TTC549 (cell line): Measurements from ENCODE around the gene MMP14.
"Not testable (repeated sequence)": the region's sequence is repeated elsewhere in the genome, so short reads cannot be mapped to it uniquely, and the experiment has no call there.

Experiments
- FAIRE-seq: peaks from 2 replicates; lab custom pipeline; 2012; peaks lifted over from hg19 to GRCh38; lab: Jason Lieb, UNC

The MMP14 gene

DNA sequence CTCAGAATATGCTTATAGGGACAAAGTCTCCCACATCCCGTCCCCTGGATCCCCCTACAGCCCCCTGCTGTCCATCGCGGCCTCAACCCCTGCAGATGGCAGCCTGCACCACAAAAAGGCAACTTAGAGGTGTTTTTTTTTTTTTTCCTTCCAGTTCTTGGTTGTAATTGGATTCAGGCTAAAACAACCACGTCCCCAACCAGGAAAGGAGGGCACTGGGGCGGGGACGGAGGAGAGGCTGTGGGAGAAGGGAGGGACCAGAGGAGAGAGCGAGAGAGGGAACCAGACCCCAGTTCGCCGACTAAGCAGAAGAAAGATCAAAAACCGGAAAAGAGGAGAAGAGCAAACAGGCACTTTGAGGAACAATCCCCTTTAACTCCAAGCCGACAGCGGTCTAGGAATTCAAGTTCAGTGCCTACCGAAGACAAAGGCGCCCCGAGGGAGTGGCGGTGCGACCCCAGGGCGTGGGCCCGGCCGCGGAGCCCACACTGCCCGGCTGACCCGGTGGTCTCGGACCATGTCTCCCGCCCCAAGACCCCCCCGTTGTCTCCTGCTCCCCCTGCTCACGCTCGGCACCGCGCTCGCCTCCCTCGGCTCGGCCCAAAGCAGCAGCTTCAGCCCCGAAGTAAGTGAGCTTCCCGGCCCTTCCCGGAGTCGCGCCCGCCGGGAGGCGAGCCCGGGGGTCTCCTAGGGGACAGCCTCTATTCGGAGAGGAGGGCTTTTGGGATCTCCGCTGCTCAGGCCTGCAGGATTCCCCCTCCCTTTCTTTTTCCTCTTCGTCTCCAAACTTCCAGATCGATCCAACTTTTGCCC is at the start of gene MMP14:
Gene MMP14 (plus strand): TSS at position 285 of the 813 bp plus-strand sequence. CDS start 233 bp downstream, at position 518.
- FAIRE-seq: no peak

DNA sequence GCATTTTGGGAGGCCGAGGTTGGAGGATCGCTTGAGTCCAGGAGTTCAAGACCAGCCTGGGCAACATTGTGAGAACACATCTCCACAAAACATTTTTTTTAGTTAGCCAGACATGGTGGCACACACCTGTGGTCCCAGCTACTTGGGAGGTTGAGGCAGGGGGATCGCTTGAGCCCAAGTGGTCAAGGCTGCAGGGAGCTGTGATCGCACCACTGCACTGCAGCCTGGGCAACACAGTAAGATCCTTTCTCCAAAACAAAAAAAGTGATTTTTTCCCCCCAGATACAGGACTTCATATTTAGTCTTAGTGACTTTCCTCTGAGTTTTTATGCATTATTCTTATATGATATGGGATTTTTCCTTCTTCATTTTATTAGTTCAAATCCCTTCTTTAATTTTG is 49.7 kb upstream of the MMP14 start:
- no peak for FAIRE-seq

DNA sequence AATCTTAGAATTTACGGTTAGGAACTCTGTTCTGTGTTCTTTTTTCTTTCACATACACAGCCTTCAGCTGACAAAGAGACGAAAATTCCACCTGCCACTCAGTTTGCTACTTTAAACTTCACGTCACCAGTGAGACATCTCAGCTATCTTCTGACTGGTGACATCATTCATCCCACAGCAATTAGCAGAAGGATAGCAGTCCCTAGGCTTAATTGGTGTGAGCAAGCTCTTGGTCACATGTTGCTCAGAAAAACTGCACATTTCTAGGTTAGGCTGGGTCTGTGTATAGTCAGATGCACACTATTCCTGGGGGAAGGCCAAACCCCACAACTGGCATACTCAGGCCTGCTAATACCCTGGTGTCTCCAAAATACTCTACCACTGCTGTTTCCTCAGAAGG is 45.1 kb upstream of the MMP14 start:
- FAIRE-seq: no peak

- no peak for FAIRE-seq
Observed at GRCh38 chr14:22792158-22792557, 44.2 kb upstream of the MMP14 start.

DNA sequence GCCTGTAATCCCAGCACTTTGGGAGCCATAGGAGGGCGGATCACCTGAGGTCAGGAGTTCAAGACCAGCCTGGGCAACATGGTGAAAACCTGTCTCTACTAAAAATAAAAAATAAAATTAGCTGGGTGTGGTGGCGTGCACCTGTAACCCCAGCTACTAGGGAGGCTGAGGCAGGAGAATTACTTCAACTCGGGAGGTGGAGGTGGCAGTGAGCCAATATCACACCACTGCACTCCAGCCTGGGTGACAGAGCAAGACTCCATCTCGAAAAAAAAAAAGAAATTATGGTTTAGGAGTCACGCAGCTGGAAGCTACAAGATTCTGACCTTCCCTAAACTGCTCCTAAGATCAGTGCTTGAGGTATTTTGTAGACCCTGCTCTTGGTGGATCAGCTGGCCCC is 42.8 kb upstream of the MMP14 start:
- FAIRE-seq: not testable (repeated sequence)

DNA sequence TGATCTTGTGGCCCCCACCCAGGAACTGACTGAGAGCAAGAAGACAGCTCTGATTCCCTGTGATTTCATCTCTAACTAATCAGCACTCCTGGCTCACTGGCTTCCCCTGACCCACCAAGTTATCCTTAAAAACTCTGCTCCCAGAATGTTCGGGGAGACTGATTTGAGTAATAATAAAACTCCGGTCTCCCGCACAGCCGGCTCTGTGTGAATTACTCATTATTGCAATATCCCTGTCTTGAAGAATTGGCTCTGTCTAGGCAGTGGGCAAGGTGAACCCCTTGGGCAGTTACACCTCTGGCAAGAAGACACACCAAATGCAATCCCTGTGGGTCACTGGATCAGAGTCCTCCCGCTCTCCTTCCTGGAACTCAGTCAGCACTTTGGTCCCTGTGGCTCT is 42.4 kb upstream of the MMP14 start:
- FAIRE-seq: no peak

GRCh38 chr14:22794551-22794951 is 41.8 kb upstream of the MMP14 start:
- FAIRE-seq: no peak

- no peak for FAIRE-seq
Observed at GRCh38 chr14:22796087-22796707, 40.2 kb upstream of the MMP14 start.

- no peak for FAIRE-seq
Observed at GRCh38 chr14:22797017-22797917, 39.1 kb upstream of the MMP14 start.

DNA sequence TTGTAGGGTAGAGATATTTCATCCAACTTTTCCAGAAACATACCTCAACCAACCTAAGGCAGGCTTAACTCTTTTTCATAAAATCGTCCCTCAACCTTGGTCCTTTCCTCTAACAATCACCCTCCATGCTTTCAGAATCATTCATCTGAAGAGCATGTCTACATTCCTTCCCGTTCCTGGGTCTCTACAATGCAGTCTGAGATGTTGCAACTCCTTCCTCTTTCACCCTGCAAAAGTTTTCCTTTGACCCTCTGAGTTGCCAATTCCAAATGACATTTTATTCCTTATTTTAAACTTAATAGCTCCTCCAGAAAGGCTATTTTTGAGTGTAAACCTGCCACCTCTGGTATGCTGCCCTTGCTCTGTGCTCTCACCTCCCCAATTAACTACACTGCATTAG is 37.9 kb upstream of the MMP14 start:
- no peak for FAIRE-seq

GRCh38 chr14:22800346-22800745 is 36.0 kb upstream of the MMP14 start:
- FAIRE-seq: no peak

GRCh38 chr14:22801716-22802115 is 34.7 kb upstream of the MMP14 start:
- no peak for FAIRE-seq

- FAIRE-seq: no peak
Observed at GRCh38 chr14:22802860-22803686, 33.3 kb upstream of the MMP14 start.

GRCh38 chr14:22803687-22803974 is 32.8 kb upstream of the MMP14 start:
- FAIRE-seq: no peak

DNA sequence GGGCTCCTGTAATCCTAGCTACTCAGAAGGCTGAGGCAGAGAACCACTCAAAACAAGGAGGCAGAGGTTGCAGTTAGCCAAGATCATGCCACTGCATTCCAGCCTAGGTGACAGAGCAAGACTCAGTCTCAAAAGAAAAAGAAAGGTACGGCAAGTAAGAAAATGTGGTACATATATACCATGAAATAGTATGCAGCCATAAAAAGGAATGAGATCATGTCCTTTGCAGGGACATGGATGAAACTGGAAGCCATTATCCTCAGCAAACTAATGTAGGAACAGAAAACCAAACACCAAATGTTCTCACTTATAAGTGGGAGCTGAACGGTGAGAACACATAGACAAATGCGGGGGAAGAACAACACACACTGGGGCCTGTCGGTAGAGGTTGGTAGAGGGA is 31.1 kb upstream of the MMP14 start:
- not testable (repeated sequence) for FAIRE-seq

GRCh38 chr14:22807432-22808087 is 28.8 kb upstream of the MMP14 start:
- no peak for FAIRE-seq

GRCh38 chr14:22808388-22809209 is 27.8 kb upstream of the MMP14 start:
- FAIRE-seq: no peak

GRCh38 chr14:22811722-22812121 is 24.7 kb upstream of the MMP14 start:
- no peak for FAIRE-seq

GRCh38 chr14:22812744-22813143 is 23.6 kb upstream of the MMP14 start:
- FAIRE-seq: no peak

DNA sequence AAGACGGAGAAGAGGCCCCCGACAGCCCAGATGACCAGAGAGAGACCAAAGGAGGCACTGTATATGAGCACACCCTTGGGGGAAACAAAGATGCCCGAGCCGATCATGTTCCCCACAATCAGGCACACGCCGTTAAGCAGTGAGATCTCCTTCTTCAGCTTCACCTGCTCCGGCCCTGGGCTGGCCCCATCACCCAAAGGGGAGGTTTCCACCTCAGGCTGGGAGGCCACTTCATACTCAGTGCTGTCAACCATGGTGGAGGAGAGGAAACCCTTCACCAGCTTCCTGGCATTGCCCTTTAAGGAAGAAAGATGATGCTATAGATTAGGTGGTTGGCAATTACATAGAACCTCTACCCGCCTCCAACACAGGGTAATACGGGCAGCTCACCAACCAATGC is 23.2 kb upstream of the MMP14 start:
- no peak for FAIRE-seq

GRCh38 chr14:22814373-22814772 is 22.0 kb upstream of the MMP14 start:
- no peak for FAIRE-seq
